ENCODE data around the gene GPC1. TPM values are rescaled to one million over a fixed set of nuclear protein-coding genes. Genes with fewer than 3 reads are reported as not detected.

GPC1 gene
- total RNA-seq, 4 donors from 2014 or later = 4.4 to 18.2 (median 7.1) TPM

DNA sequence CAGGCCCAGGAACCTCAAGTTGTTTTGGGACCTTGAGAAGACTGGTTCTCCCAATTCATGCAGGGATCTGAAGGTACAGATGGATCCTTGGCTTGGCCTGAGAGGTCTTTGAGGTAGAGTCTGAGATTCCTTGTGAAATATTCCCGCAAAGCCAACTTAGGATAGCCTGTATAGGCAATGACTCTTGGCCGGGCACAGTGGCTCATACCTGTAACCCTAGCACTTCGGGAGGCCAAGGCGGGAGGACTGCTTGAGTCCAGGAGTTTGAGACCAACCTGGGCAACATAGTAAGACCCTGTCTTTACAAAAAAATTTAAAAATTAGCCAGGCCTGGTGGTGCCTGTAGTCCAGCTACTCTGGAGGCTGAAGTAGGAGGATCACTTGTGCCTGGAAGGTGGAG lies 81.9 kb downstream of the GPC1 start:
- no peaks in the 10 kb centered on the region for H3K27me3 ChIP-seq
- no peak overlapping the region for H3K27ac ChIP-seq
- no peak overlapping the region for H3K4me3 ChIP-seq
- peaks cover 0 to 4% (median 0%) of the 10 kb centered on the region in 3 donors for H3K36me3 ChIP-seq
- H3K4me1 ChIP-seq = peaks cover 0 to 11% (median 4%) of the 10 kb centered on the region in 4 donors
- no peak for DNase-seq
- H3K9me3 ChIP-seq = no peaks in the 10 kb centered on the region
- TF ChIP-seq CTCF (IDR thresholded peaks at IDR 0.05) = no peak
- TF ChIP-seq POLR2A (IDR thresholded peaks at IDR 0.05) = no peak

Small RNA genes lying within 50 kb of the gene (small RNA-seq; reads per million reads assigned to genes)
- gene MIR149 = 1.6 to 1.8 reads per million in 2 donors

Other genes with a start within 250 kb of the GPC1 start
- gene ANKMY1, start 122.3 kb downstream of the GPC1 start, total RNA-seq = 10 to 100 TPM; 27.8 to 89.1 (median 40.1) TPM
- 10 to 100 TPM in 1 of 4 donors, 1 to 10 TPM in 3; 4.2 to 10.1 (median 7.1) TPM for gene DUSP28, start 124.7 kb downstream of the GPC1 start, total RNA-seq
- 100 to 1,000 TPM in 3 of 4 donors, 10 to 100 TPM in 1; 85.0 to 175 (median 154) TPM for gene RNPEPL1, start 132.8 kb downstream of the GPC1 start, total RNA-seq
- 10 to 100 TPM; 48.3 to 96.4 (median 78.9) TPM for gene CAPN10, start 151.1 kb downstream of the GPC1 start, total RNA-seq
- gene GPR35, start 189.8 kb downstream of the GPC1 start, total RNA-seq = 100 to 1,000 TPM in 3 of 4 donors, 10 to 100 TPM in 1; 61.1 to 341 (median 261) TPM
- 1 to 10 TPM in 3 of 4 donors, not detected in 1; 1.9 to 9.6 (median 2.5) TPM for gene AQP12B, start 247.2 kb downstream of the GPC1 start, total RNA-seq

Measured in Peyer's patch (tissue), 4 donors.